ENCODE measurements around the gene MRPL30. TPM values are rescaled to one million over a fixed set of nuclear protein-coding genes. Genes with fewer than 3 reads are reported as not detected.

Gene MRPL30
- 30.0 to 55.8 TPM (median 32.2 TPM) in 5 replicates for total RNA-seq (2022; extraction: Qiagen RNA extraction)

GRCh38 chr2:99180755-99181623 lies at the start of gene MRPL30, which contains the start of gene MITD1:
Gene MRPL30 (plus strand): TSS chr2:99181184. CDS start chr2:99186204, 5,020 bp downstream.
Gene MITD1 (minus strand): TSS chr2:99181058. CDS start chr2:99180981, 77 bp downstream.

GRCh38 chr2:99141110-99142108 lies 39.6 kb upstream of the MRPL30 start, which contains the start of gene C2orf15:
Gene C2orf15 (plus strand): TSS chr2:99141707. CDS start chr2:99150559, 8,852 bp downstream.

GRCh38 chr2:99154643-99155536 lies 26.1 kb upstream of the MRPL30 start, which contains the start of the genes LIPT1 and TSGA10:
Gene LIPT1 (plus strand): TSS chr2:99154967. CDS start chr2:99161958, 6,991 bp downstream.
Gene TSGA10 (minus strand): TSS chr2:99154942. CDS start chr2:99109439, 45,503 bp downstream.

Other genes with a start within 250 kb of the MRPL30 start
- 3.9 to 4.3 TPM (median 4.0 TPM) in 5 replicates for gene CRACDL, start 245.0 kb upstream of the MRPL30 start, total RNA-seq (2022; extraction: Qiagen RNA extraction)
- 0.45 to 0.66 TPM (median 0.48 TPM) in 5 replicates for gene C2orf15, start 39.5 kb upstream of the MRPL30 start, total RNA-seq (2022; extraction: Qiagen RNA extraction)
- 3.2 to 4.2 TPM (median 4.1 TPM) in 5 replicates for gene TSGA10, start 26.2 kb upstream of the MRPL30 start, total RNA-seq (2022; extraction: Qiagen RNA extraction)
- gene LIPT1, start 26.2 kb upstream of the MRPL30 start, total RNA-seq (2022; extraction: Qiagen RNA extraction) = 2.8 to 4.1 TPM (median 3.4 TPM) in 5 replicates
- 23.0 to 26.1 TPM (median 23.8 TPM) in 5 replicates for gene MITD1, start 126 bp upstream of the MRPL30 start, total RNA-seq (2022; extraction: Qiagen RNA extraction)
- gene LYG2, start 74.5 kb downstream of the MRPL30 start, total RNA-seq (2022; extraction: Qiagen RNA extraction) = 0.18 TPM in 1 of 5 replicates, not detected in the others
- 0.86 to 2.0 TPM (median 1.5 TPM) in 5 replicates for gene LYG1, start 120.0 kb downstream of the MRPL30 start, total RNA-seq (2022; extraction: Qiagen RNA extraction)
- gene TXNDC9, start 155.1 kb downstream of the MRPL30 start, total RNA-seq (2022; extraction: Qiagen RNA extraction) = 38.1 to 52.9 TPM (median 43.6 TPM) in 5 replicates
- gene EIF5B, start 156.2 kb downstream of the MRPL30 start, total RNA-seq (2022; extraction: Qiagen RNA extraction) = 54.5 to 74.9 TPM (median 58.2 TPM) in 5 replicates